ENCODE measurements around the gene UXS1.

DNA sequence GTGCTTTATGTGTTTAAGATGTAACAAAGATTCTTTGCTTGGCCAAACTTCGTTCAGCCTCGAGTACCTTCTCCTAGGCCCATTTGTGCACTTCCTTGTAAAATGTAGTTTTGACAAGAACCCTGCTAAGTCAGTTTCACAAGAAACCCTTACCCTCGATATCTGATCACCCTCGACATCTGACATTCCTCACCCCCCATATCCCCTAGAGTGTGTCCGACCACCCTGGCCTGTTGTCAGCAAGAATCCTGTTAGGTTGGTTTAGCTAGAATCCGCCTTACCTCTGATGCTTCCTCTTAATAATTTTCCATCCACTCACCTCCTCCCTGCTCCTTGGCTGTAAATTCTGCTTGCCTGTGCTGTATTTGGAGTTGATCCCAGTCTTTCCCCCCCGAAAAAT, 85.3 kb downstream of the UXS1 start:
- TF ChIP-seq CTCF (IDR thresholded peaks at IDR 0.05): no peak
- no peak for TF ChIP-seq EZH2 (IDR thresholded peaks at IDR 0.05; ENCODE audit: borderline replicate concordance, insufficient read depth, low read depth, low read length, poor library complexity, severe bottlenecking)
